NCI-H2196 treated with DMSO at 0.1 percent for 48 hours (cell line): Measurements from ENCODE around the gene BMPER.

Experiments used
- DNase-seq: peaks from one replicate; lab custom pipeline; 2025; ENCODE audit not compliant: unreplicated experiment; lab: John Stamatoyannopoulos, UW

Gene BMPER

GRCh38 chr7:33887266-33887975 lies 17.9 kb upstream of the BMPER start:
- no peak for DNase-seq

- no peak for DNase-seq
Observed at GRCh38 chr7:33888166-33888565, 17.2 kb upstream of the BMPER start.

GRCh38 chr7:33892945-33893344 lies 12.4 kb upstream of the BMPER start:
- DNase-seq: no peak

- no peak for DNase-seq
Observed at GRCh38 chr7:33893377-33893776, 12.0 kb upstream of the BMPER start.

- DNase-seq: peak; percentile 55
Observed at GRCh38 chr7:33895025-33895804, 10.1 kb upstream of the BMPER start.

GRCh38 chr7:33900501-33900900 lies 4.8 kb upstream of the BMPER start:
- DNase-seq: no peak

- DNase-seq: no peak
Observed at GRCh38 chr7:33901199-33901598, 4.1 kb upstream of the BMPER start.

- DNase-seq: no peak
Observed at GRCh38 chr7:33901847-33902246, 3.5 kb upstream of the BMPER start.

GRCh38 chr7:33902746-33903145 lies 2.6 kb upstream of the BMPER start:
- no peak for DNase-seq

GRCh38 chr7:33903791-33904680 lies 1.3 kb upstream of the BMPER start:
- DNase-seq: no peak

GRCh38 chr7:33904681-33905388 lies 504 bp upstream of the BMPER start:
- no peak for DNase-seq

GRCh38 chr7:33906697-33907096 lies 1.4 kb downstream of the BMPER start:
- DNase-seq: no peak

GRCh38 chr7:33907625-33908024 lies 2.3 kb downstream of the BMPER start:
- DNase-seq: no peak

GRCh38 chr7:33909318-33909717 lies 4.0 kb downstream of the BMPER start:
- no peak for DNase-seq

- no peak for DNase-seq
Observed at GRCh38 chr7:33909755-33910154, 4.4 kb downstream of the BMPER start.

GRCh38 chr7:33910756-33911155 lies 5.4 kb downstream of the BMPER start:
- no peak for DNase-seq

- DNase-seq: no peak
Observed at GRCh38 chr7:33916357-33917081, 11.2 kb downstream of the BMPER start.

GRCh38 chr7:33917661-33918060 lies 12.3 kb downstream of the BMPER start:
- no peak for DNase-seq

GRCh38 chr7:33918438-33919143 lies 13.3 kb downstream of the BMPER start:
- no peak for DNase-seq

GRCh38 chr7:33919449-33919848 lies 14.1 kb downstream of the BMPER start:
- DNase-seq: no peak
